Fibroblast of the aortic adventitia (primary cell): Measurements from ENCODE around the gene CRYGN. TPM values are rescaled to one million over a fixed set of nuclear protein-coding genes. Genes with fewer than 3 reads are reported as not detected.

Experiments used
- DNase-seq: peaks from one replicate; pipeline ENCODE4 v3.0.0-alpha.2; 2010; ENCODE audit warnings: low read depth
- H3K4me3 ChIP-seq: 2 replicates; pipeline ENCODE4 v1.5.1; 2011; ENCODE audit warnings: low read depth, mild to moderate bottlenecking, control low read depth, low read length, moderate library complexity
- CTCF ChIP-seq: IDR thresholded peaks from 2 replicates; pipeline ENCODE4 v1.5.1; 2011; ENCODE audit warnings: mild to moderate bottlenecking, low read length, control low read depth, inconsistent platforms; ENCODE audit not compliant: insufficient read depth
- total RNA-seq: library from RNA; depleted of rRNA; stranded (reverse); fragments of >200 nt; gene quantifications from 2 replicates; pipeline ENCODE4 v1.2.3, GENCODE V29; 2012; ENCODE audit warnings: low replicate concordance

The CRYGN gene
- total RNA-seq, 1 donor = 0.09 TPM

- no peak overlapping the region for H3K4me3 ChIP-seq
- DNase-seq = no peak
- TF ChIP-seq CTCF = no peak
Observed at GRCh38 chr7:151422212-151422611, 17.7 kb downstream of the CRYGN start.

- no peak overlapping the region for H3K4me3 ChIP-seq
- no peak for DNase-seq
- no peak for TF ChIP-seq CTCF
Observed at GRCh38 chr7:151420144-151420543, 19.8 kb downstream of the CRYGN start.

GRCh38 chr7:151416941-151417315 is 23.0 kb downstream of the CRYGN start:
- TF ChIP-seq CTCF = no peak
- DNase-seq = no peak
- H3K4me3 ChIP-seq = no peak overlapping the region

- H3K4me3 ChIP-seq = no peak overlapping the region
- no peak for DNase-seq
- TF ChIP-seq CTCF = no peak
Observed at GRCh38 chr7:151416112-151416940, 23.6 kb downstream of the CRYGN start.

DNA sequence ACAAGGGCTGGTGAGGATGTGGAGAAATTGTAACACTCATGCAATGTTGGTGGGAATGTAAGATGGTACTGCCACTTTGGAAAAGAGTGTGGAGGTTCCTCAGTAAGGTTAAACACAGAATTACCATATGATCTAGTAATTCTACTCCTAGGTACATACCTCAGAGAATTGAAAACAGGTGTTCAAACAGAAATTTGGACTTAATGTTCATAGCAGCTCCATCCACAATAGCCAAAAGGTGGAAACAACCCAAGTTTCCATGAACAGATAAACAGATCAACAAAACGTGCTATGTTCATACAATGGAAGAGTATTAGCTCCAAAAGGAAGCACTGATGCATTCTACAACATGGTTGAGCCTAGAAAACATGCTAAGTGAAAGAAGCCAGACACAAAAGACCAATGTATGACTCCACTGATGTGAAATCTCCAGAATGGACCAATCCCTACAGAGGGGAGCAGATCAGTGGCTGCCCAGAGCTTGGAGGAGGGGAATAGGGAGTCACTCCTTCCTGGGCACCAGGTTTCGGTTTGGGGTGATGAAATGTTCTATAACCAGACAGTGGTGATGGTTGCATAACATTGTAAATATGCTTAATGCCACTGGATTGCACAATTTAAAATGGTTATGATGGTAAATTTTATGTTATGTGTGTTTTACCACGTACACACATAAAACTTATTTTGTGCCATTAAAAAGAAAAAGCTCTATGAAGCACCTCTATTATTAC is 24.4 kb downstream of the CRYGN start:
- no peak overlapping the region for H3K4me3 ChIP-seq
- DNase-seq = peak; percentile 39
- no peak for TF ChIP-seq CTCF

GRCh38 chr7:151413241-151413640 is 26.7 kb downstream of the CRYGN start:
- H3K4me3 ChIP-seq = no peak overlapping the region
- no peak for TF ChIP-seq CTCF
- DNase-seq = no peak
